GM12878 (cell line): Measurements from ENCODE around the gene TCF12.

Source experiments
- CEBPZ ChIP-seq: fragments of 150-350 bp; IDR thresholded peaks from 2 replicates; pipeline ENCODE4 v1.6.1; 2016; ENCODE audit warnings: low read depth, low read length
- E4F1 ChIP-seq: fragments of 450-650 bp; IDR thresholded peaks from 2 replicates; pipeline ENCODE4 v1.6.1; 2018; ENCODE audit warnings: borderline replicate concordance, mild to moderate bottlenecking; ENCODE audit not compliant: partially characterized antibody
- EGR1 ChIP-seq, 2 experiments: IDR thresholded peaks; 1 replicate in 1 of 2; 2 replicates in 1 of 2; pipeline ENCODE4 v1.6.1; 2011 to 2012; ENCODE audit warnings: low read depth in 2 of 2, low read length in 2 of 2, borderline replicate concordance in 1 of 2, mild to moderate bottlenecking in 1 of 2, moderate library complexity in 1 of 2
- NR2C2 ChIP-seq: IDR thresholded peaks from 2 replicates; pipeline ENCODE4 v1.6.1; 2011; ENCODE audit warnings: borderline replicate concordance, low read depth; ENCODE audit not compliant: control insufficient read depth, insufficient read length
- RCOR1 ChIP-seq: conservative IDR thresholded peaks from 2 replicates; pipeline ENCODE4 v1.6.1; 2012; ENCODE audit warnings: low read depth, low read length, improper control_type of control experiment
- SMC3 ChIP-seq: IDR thresholded peaks from 2 replicates; pipeline ENCODE4 v1.6.1; 2011; ENCODE audit warnings: low read length, improper control_type of control experiment, borderline replicate concordance
- ZBTB33 ChIP-seq: fragments of 450-650 bp; IDR thresholded peaks from 2 replicates; pipeline ENCODE4 v1.6.1; 2017; ENCODE audit warnings: mild to moderate bottlenecking

GRCh38 chr15:57328479-57328878, 410.0 kb downstream of the TCF12 start:
- TF ChIP-seq ZBTB33 (no peak), E4F1 (no peak), EGR1 (IDR thresholded peaks at IDR 0.05; ENCODE audit: borderline replicate concordance in 1 of 2, low read depth in 2 of 2, low read length in 2 of 2) (no peak), RCOR1 (no peak), SMC3 (no peak), NR2C2 (no peak), CEBPZ (no peak)
